ENCODE results near the gene TH.
A peak's percentile ranks its signal among the peaks of the same experiment; 100 is the strongest.

The TH gene

DNA sequence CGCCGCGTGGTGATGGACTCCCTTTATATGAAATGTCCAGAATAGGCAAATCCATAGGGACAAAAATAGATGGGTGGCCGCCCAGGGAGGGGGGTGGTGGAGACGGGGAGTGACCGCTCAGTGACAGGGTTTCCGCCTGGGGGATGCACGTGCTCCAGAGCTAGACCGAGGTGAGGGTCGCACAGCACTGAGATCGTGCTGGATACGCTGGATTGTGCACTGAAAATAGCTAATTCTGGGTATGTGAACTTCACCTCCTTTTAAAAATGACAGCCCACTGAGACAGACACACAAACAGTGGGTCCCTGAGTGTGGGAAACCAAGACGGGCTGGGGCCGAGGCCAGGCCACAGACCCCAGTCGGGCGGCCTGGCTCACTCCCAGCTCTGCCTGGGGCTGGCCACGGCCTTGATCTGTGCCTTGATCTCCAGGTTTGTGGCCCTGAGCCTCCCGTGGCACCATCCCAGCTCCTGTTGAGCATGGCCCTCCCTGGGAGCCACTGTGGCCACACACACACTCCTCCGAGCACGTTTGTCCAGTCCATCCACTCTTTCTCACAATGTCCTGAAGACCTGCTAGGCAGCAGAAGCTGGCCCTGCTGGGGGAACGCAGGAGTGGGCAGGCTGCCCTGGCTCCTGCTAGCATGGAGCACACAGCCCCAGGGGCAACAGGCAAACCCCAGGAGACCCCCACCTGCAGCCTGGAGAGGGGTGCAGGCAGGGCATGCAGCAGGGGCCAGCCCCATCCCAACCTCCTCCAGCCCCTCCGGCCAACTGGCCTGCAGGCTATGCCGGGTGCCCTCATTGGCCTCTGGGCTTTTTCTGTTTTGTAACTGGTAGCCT lies 41.0 kb upstream of the TH start:
- DNase-seq (ENCODE audit: low read depth) = no peak
- no peak overlapping the region for H3K4me3 ChIP-seq (ENCODE audit: low read depth, low read length)
- no peak for TF ChIP-seq CTCF (IDR thresholded peaks at IDR 0.05; ENCODE audit: control insufficient read depth, extremely low read depth, insufficient read depth)

DNA sequence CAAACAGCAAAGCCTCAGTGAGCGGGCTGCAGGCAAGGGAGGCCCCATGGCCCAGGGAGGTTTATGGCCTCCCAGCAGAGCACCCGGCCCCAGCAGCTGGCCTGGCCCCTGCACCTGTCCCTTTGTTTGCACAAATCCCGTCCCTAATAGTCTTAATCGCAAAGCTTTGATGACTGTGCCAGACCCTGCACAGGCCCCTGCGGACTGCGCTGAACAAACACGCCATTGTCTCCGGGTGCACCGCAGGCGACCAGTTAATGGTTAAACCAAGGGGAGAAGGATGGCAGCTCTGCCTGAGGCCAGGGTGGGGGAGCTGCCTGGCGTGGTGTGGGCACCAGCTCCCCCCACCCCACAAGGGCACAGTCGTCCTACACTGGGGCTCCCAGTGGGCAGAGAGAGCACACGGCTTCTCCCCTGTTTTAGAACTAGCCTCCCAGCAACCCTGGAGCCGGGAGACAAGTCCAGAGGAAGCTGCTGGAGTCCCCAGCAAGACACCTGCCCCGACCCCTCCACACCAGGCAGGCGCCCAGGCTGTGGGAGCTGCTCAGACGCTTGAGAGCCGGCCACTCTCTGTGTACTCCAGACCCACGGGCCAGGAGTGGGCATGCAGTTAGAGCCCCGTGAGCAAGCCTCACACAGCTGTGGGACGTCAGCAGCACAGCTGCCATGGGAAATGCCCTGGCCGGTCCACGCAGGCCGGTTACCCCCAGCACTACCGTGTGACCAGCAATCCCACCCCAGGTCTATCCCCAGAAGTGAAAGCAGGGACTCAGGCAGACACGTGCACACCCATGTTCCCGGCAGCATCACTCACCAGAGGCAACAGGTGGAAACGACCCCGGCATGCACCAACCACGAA lies 39.7 kb upstream of the TH start:
- DNase-seq (ENCODE audit: low read depth) = no peak
- no peak overlapping the region for H3K4me3 ChIP-seq (ENCODE audit: low read depth, low read length)
- TF ChIP-seq CTCF (IDR thresholded peaks at IDR 0.05; ENCODE audit: control insufficient read depth, extremely low read depth, insufficient read depth) = no peak

DNA sequence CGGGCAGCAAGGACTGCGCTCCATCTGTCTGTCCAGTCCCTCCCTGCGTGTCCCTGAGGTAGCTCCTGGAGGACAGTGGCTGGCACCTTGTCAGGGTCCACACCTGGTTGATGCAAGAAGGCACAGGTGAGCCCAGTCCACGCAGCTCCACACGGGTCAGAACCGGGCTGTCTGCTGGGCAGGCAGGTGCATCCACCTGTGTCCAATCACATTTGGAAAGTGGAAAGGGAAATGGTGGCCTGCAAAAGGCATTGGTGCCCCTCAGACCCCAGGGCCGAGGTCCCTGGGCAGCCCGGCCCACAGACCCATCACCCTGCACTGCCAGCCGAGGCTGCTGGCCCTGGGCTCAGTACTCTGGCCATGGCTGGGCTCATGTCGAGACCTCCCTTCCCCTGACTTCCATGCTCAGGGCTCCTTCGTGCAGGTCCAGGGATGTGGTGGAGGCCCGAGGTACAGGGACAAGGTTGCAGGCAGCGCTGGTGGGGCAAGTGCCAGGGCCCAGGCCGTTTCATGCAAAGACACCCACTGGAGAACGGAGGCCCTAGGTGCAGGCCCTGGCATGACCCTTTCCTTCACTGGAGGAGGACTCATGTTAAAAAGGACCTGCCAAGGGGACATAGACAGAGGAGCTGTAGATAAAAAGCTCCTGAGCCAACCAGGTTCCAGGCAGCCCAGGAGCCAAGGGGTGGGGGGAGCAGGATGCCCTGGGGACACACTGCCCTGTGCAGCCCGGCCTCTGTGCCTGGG lies 38.9 kb upstream of the TH start:
- no peak overlapping the region for H3K4me3 ChIP-seq (ENCODE audit: low read depth, low read length)
- TF ChIP-seq CTCF (IDR thresholded peaks at IDR 0.05; ENCODE audit: control insufficient read depth, extremely low read depth, insufficient read depth) = no peak
- no peak for DNase-seq (ENCODE audit: low read depth)

GRCh38 chr11:2209900-2210321 lies 38.3 kb upstream of the TH start:
- no peak overlapping the region for H3K4me3 ChIP-seq (ENCODE audit: low read depth, low read length)
- no peak for DNase-seq (ENCODE audit: low read depth)
- no peak for TF ChIP-seq CTCF (IDR thresholded peaks at IDR 0.05; ENCODE audit: control insufficient read depth, extremely low read depth, insufficient read depth)

- H3K4me3 ChIP-seq (ENCODE audit: low read depth, low read length) = no peak overlapping the region
- DNase-seq (ENCODE audit: low read depth) = no peak
- no peak for TF ChIP-seq CTCF (IDR thresholded peaks at IDR 0.05; ENCODE audit: control insufficient read depth, extremely low read depth, insufficient read depth)
These were observed 37.8 kb upstream of the TH start for GRCh38 chr11:2209370-2209801.

GRCh38 chr11:2208691-2209369 lies 37.2 kb upstream of the TH start:
- TF ChIP-seq CTCF (IDR thresholded peaks at IDR 0.05; ENCODE audit: control insufficient read depth, extremely low read depth, insufficient read depth) = peak; percentile 31; the same call in 1 of the 2 replicates
- no peak overlapping the region for H3K4me3 ChIP-seq (ENCODE audit: low read depth, low read length)
- no peak for DNase-seq (ENCODE audit: low read depth)

Data from LNCaP clone FGC (cell line).